HG02884 (cell line): ENCODE results near the gene PPP2R2B.
A peak's percentile ranks its signal among the peaks of the same experiment; 100 is the strongest.

ENCODE experiments used
- ATAC-seq: cut with Tn5 transposase; IDR thresholded peaks from one replicate; pipeline ENCODE4 v1.9.1; 2021; ENCODE audit warnings: mild to moderate bottlenecking, moderate library complexity; ENCODE audit not compliant: unreplicated experiment

Gene PPP2R2B

GRCh38 chr5:146878476-146879172 is at the start of gene PPP2R2B:
PPP2R2B (minus strand) TSS chr5:146878757.
- ATAC-seq = peak; percentile 64

GRCh38 chr5:146924132-146924531 is 45.6 kb upstream of the PPP2R2B start:
- ATAC-seq = no peak

GRCh38 chr5:146921225-146921624 is 42.7 kb upstream of the PPP2R2B start:
- no peak for ATAC-seq

GRCh38 chr5:146920351-146920881 is 41.9 kb upstream of the PPP2R2B start:
- ATAC-seq = no peak

- ATAC-seq = no peak
Measured at GRCh38 chr5:146919304-146919703, 40.7 kb upstream of the PPP2R2B start.

- ATAC-seq = no peak
Measured at GRCh38 chr5:146917931-146918330, 39.4 kb upstream of the PPP2R2B start.

GRCh38 chr5:146912874-146913273 is 34.3 kb upstream of the PPP2R2B start:
- no peak for ATAC-seq

- ATAC-seq = no peak
Measured at GRCh38 chr5:146910239-146910638, 31.7 kb upstream of the PPP2R2B start.

GRCh38 chr5:146909255-146910068 is 30.9 kb upstream of the PPP2R2B start:
- ATAC-seq = no peak

- ATAC-seq = no peak
Measured at GRCh38 chr5:146906803-146907202, 28.2 kb upstream of the PPP2R2B start.

- ATAC-seq = no peak
Measured at GRCh38 chr5:146904890-146905289, 26.3 kb upstream of the PPP2R2B start.

GRCh38 chr5:146903789-146904188 is 25.2 kb upstream of the PPP2R2B start:
- ATAC-seq = no peak

- no peak for ATAC-seq
Measured at GRCh38 chr5:146902471-146902870, 23.9 kb upstream of the PPP2R2B start.

- ATAC-seq = no peak
Measured at GRCh38 chr5:146897061-146897460, 18.5 kb upstream of the PPP2R2B start.

- no peak for ATAC-seq
Measured at GRCh38 chr5:146894753-146895521, 16.4 kb upstream of the PPP2R2B start.

GRCh38 chr5:146893991-146894390 is 15.4 kb upstream of the PPP2R2B start:
- ATAC-seq = no peak

- no peak for ATAC-seq
Measured at GRCh38 chr5:146892231-146892630, 13.7 kb upstream of the PPP2R2B start.

GRCh38 chr5:146891511-146891910 is 13.0 kb upstream of the PPP2R2B start:
- ATAC-seq = no peak

GRCh38 chr5:146890731-146891440 is 12.3 kb upstream of the PPP2R2B start:
- no peak for ATAC-seq

- ATAC-seq = no peak
Measured at GRCh38 chr5:146890066-146890465, 11.5 kb upstream of the PPP2R2B start.

GRCh38 chr5:146889169-146889568 is 10.6 kb upstream of the PPP2R2B start:
- ATAC-seq = no peak
